Fibroblast of lung (primary cell): ENCODE data around the gene PHYHD1. TPM values are rescaled to one million over a fixed set of nuclear protein-coding genes. Genes with fewer than 3 reads are reported as not detected.

ENCODE experiments used
- DNase-seq, 2 donors: peaks; one replicate each; pipeline versions ENCODE4 v3.0.0 to v3.0.0-alpha.2; 2010; ENCODE audit warnings: low read depth in 2 of 2
- H2AFZ ChIP-seq: 2 replicates; pipeline ENCODE4 v1.5.1; 2012; ENCODE audit warnings: low read length, control low read depth, inconsistent platforms
- H3K27ac ChIP-seq: 2 replicates; pipeline ENCODE4 v1.5.1; 2011; ENCODE audit warnings: low read length, control low read depth; ENCODE audit not compliant: insufficient read depth
- H3K27me3 ChIP-seq: 2 replicates; pipeline ENCODE4 v1.5.1; 2011; ENCODE audit warnings: mild to moderate bottlenecking, low read length; ENCODE audit not compliant: control insufficient read depth, insufficient read depth
- H3K36me3 ChIP-seq: 2 replicates; pipeline ENCODE4 v1.5.1; 2011; ENCODE audit warnings: low read length; ENCODE audit not compliant: control insufficient read depth, insufficient read depth
- H3K4me1 ChIP-seq: 2 replicates; pipeline ENCODE4 v1.5.1; 2011; ENCODE audit warnings: low read length; ENCODE audit not compliant: control insufficient read depth, insufficient read depth; ENCODE audit errors: extremely low read depth
- H3K4me2 ChIP-seq: 2 replicates; pipeline ENCODE4 v1.5.1; 2011; ENCODE audit warnings: low read length, control low read depth; ENCODE audit not compliant: insufficient read depth; ENCODE audit errors: extremely low read depth
- H3K4me3 ChIP-seq, 4 experiments: fragments of 200-600 bp in 1 of 4; sonication (generic) in 1 of 4; replicated peaks in 1 of 4; 2 replicates each; pipeline ENCODE4 v1.5.1; 2011 to 2016; ENCODE audit warnings: low read length in 4 of 4, low read depth in 3 of 4, mild to moderate bottlenecking in 3 of 4, control low read depth in 2 of 4, inconsistent platforms in 1 of 4, mixed read lengths in 1 of 4; ENCODE audit not compliant: insufficient read depth in 1 of 4; ENCODE audit errors: control extremely low read depth in 1 of 4
- H3K79me2 ChIP-seq: 2 replicates; pipeline ENCODE4 v1.5.1; 2012; ENCODE audit warnings: mild to moderate bottlenecking, low read length, inconsistent platforms; ENCODE audit not compliant: control insufficient read depth, insufficient read depth
- H3K9ac ChIP-seq: 2 replicates; pipeline ENCODE4 v1.5.1; 2011; ENCODE audit warnings: mild to moderate bottlenecking, low read length, control low read depth; ENCODE audit not compliant: insufficient read depth
- H3K9me3 ChIP-seq: 2 replicates; pipeline ENCODE4 v1.5.1; 2012; ENCODE audit warnings: low read depth, low read length; ENCODE audit not compliant: control insufficient read depth, insufficient read depth
- H4K20me1 ChIP-seq: 2 replicates; pipeline ENCODE4 v1.5.1; 2011; ENCODE audit warnings: low read length; ENCODE audit not compliant: control insufficient read depth, insufficient read depth; ENCODE audit errors: extremely low read depth
- EZH2 ChIP-seq: IDR thresholded peaks from 2 replicates; pipeline ENCODE4 v1.5.1; 2012; ENCODE audit warnings: low read length, control low read depth, mild to moderate bottlenecking; ENCODE audit errors: missing control alignments
- polyA plus RNA-seq, 2 donors: library from polyadenylated mRNA; depleted of rRNA in 1 of 2; stranded (reverse) in 1 of 2; unstranded in 1 of 2; fragments of >200 nt; gene quantifications; 2 replicates each; pipeline ENCODE4 v1.2.1, GENCODE V29; 2011 to 2012; ENCODE audit warnings: missing spikeins in 1 of 2
- total RNA-seq: library from RNA; depleted of rRNA; stranded (reverse); fragments of >200 nt; gene quantifications from 2 replicates; pipeline ENCODE4 v1.2.1, GENCODE V29; 2014
- TF ChIP-seq, protein P1 (sequence below), 2 donors: IDR thresholded peaks in 1 of 2; conservative IDR thresholded peaks in 1 of 2; 1 replicate in 1 of 2; 2 replicates in 1 of 2; pipeline ENCODE4 v1.5.1; 2011 to 2012; ENCODE audit warnings: low read length in 2 of 2, control low read depth in 1 of 2, inconsistent platforms in 1 of 2, low read depth in 1 of 2, mild to moderate bottlenecking in 1 of 2

The PHYHD1 gene
- total and polyA plus RNA-seq, 2 donors (not counting 1 experiment from before 2014, with no cell fraction given): 17.7 to 20.0 TPM

DNA sequence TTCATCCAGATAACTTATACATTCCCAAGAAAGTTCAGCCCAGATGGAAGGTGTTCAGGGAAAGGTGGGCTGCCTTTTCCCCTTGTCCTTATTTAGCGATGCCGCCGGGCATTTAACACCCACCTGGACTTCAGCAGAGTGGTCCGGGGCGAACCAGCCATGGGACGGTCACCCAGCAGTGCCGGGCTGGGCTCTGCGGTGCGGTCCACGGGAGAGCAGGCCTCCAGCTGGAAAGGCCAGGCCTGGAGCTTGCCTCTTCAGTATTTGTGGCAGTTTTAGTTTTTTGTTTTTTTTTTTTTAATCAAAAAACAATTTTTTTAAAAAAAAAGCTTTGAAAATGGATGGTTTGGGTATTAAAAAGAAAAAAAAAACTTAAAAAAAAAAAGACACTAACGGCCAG lies 4.0 kb upstream of the PHYHD1 start:
- Histone ChIP-seq H2AFZ (no peak overlapping the region), H3K4me1 (peaks cover 39% of the 10 kb centered on the region), H3K27ac (peak overlapping the region; percentile 6), H3K9ac (no peak overlapping the region), H3K27me3 (no peaks in the 10 kb centered on the region), H3K36me3 (peaks cover 18% of the 10 kb centered on the region), H3K4me2 (no peak overlapping the region), H3K9me3 (no peaks in the 10 kb centered on the region), H4K20me1 (no peaks in the 10 kb centered on the region), H3K4me3 (no peak overlapping the region), H3K79me2 (peaks cover 30% of the 10 kb centered on the region)
- TF ChIP-seq EZH2: no peak
- TF ChIP-seq, protein P1, sequence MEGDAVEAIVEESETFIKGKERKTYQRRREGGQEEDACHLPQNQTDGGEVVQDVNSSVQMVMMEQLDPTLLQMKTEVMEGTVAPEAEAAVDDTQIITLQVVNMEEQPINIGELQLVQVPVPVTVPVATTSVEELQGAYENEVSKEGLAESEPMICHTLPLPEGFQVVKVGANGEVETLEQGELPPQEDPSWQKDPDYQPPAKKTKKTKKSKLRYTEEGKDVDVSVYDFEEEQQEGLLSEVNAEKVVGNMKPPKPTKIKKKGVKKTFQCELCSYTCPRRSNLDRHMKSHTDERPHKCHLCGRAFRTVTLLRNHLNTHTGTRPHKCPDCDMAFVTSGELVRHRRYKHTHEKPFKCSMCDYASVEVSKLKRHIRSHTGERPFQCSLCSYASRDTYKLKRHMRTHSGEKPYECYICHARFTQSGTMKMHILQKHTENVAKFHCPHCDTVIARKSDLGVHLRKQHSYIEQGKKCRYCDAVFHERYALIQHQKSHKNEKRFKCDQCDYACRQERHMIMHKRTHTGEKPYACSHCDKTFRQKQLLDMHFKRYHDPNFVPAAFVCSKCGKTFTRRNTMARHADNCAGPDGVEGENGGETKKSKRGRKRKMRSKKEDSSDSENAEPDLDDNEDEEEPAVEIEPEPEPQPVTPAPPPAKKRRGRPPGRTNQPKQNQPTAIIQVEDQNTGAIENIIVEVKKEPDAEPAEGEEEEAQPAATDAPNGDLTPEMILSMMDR (conservative IDR thresholded peaks at IDR 0.05 in 1 of 2, IDR thresholded peaks at IDR 0.05 in 1 of 2; ENCODE audit: low read depth in 1 of 2, low read length in 2 of 2): no peak
- DNase-seq: no peak

DNA sequence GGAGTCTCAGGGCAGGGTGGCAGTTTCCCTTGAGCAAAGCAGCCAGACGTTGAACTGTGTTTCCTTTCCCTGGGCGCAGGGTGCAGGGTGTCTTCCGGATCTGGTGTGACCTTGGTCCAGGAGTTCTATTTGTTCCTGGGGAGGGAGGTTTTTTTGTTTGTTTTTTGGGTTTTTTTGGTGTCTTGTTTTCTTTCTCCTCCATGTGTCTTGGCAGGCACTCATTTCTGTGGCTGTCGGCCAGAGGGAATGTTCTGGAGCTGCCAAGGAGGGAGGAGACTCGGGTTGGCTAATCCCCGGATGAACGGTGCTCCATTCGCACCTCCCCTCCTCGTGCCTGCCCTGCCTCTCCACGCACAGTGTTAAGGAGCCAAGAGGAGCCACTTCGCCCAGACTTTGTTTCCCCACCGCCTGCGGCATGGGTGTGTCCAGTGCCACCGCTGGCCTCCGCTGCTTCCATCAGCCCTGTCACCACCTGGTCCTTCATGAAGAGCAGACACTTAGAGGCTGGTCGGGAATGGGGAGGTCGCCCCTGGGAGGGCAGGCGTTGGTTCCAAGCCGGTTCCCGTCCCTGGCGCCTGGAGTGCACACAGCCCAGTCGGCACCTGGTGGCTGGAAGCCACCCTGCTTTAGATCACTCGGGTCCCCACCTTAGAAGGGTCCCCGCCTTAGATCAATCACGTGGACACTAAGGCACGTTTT lies 3.5 kb upstream of the PHYHD1 start:
- no peaks in the 10 kb centered on the region for H3K27me3 ChIP-seq
- peak overlapping the region; percentile 6 for H3K27ac ChIP-seq
- no peak overlapping the region for H3K9ac ChIP-seq
- peaks cover 29% of the 10 kb centered on the region for H3K79me2 ChIP-seq
- H4K20me1 ChIP-seq: no peaks in the 10 kb centered on the region
- H3K9me3 ChIP-seq: no peaks in the 10 kb centered on the region
- peaks cover 37% of the 10 kb centered on the region for H3K4me1 ChIP-seq
- peak; percentile 69 to 89 for DNase-seq
- no peak overlapping the region for H3K4me2 ChIP-seq
- H3K36me3 ChIP-seq: peaks cover 18% of the 10 kb centered on the region
- no peak overlapping the region for H3K4me3 ChIP-seq
- H2AFZ ChIP-seq: no peak overlapping the region
- no peak for TF ChIP-seq EZH2
- TF ChIP-seq, protein P1 (conservative IDR thresholded peaks at IDR 0.05 in 1 of 2, IDR thresholded peaks at IDR 0.05 in 1 of 2; ENCODE audit: low read depth in 1 of 2, low read length in 2 of 2): no peak

DNA sequence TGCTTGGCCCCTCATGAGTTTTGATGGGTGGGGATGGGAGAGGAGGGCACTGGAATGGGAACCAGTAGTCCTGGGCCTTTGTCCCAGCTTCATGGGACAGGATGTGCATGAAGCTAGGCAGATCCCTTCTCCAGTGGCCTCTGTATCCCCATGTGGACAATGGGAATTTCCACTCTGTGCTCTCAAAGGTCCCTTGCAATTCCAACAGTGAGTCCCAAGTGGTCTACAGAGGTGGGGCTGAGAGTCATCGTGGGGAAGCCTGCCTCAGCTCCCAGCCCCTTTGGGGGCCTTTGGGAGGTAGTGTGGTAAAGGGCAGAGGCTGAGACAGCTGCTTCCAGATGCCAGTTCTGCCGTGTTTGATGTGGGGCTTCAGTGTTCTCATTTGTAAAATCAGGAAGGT lies 1.9 kb upstream of the PHYHD1 start:
- no peak overlapping the region for H3K4me3 ChIP-seq
- peaks cover 18% of the 10 kb centered on the region for H3K36me3 ChIP-seq
- DNase-seq: no peak
- peaks cover 14% of the 10 kb centered on the region for H3K79me2 ChIP-seq
- H3K27me3 ChIP-seq: no peaks in the 10 kb centered on the region
- no peaks in the 10 kb centered on the region for H3K9me3 ChIP-seq
- H3K27ac ChIP-seq: no peak overlapping the region
- H3K4me1 ChIP-seq: peaks cover 24% of the 10 kb centered on the region
- H2AFZ ChIP-seq: no peak overlapping the region
- H4K20me1 ChIP-seq: no peaks in the 10 kb centered on the region
- H3K9ac ChIP-seq: no peak overlapping the region
- no peak for TF ChIP-seq EZH2
- TF ChIP-seq, protein P1 (conservative IDR thresholded peaks at IDR 0.05 in 1 of 2, IDR thresholded peaks at IDR 0.05 in 1 of 2; ENCODE audit: low read depth in 1 of 2, low read length in 2 of 2): no peak
- no peak overlapping the region for H3K4me2 ChIP-seq
